Fibroblast of peridontal ligament (primary cell): Measurements from ENCODE around the gene INPP5A.

Source experiments
- DNase-seq: peaks from one replicate; pipeline ENCODE4 v3.0.0-alpha.2; 2010; ENCODE audit errors: extremely low read depth

Gene INPP5A

DNA sequence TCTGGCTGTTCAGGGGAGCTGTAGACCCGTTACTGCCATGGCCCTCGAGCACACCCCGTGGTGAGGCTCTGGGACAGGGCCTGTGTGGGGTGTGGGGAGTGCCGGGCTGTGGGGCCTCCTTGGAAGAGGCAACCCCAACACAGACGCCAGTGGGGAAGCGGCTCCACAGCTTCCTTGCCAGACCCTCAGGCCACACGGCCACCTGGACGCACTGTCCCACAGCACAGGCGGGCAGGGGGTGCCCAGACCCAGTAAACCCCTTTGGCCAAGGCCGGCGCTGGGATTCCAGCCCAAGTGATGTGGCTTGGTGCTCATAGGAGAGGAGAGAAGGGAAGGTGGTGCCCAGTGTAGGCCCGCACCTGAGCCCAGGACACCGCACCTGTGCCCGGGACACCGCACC is 261.3 kb downstream of the INPP5A start:
- no peak for DNase-seq

DNA sequence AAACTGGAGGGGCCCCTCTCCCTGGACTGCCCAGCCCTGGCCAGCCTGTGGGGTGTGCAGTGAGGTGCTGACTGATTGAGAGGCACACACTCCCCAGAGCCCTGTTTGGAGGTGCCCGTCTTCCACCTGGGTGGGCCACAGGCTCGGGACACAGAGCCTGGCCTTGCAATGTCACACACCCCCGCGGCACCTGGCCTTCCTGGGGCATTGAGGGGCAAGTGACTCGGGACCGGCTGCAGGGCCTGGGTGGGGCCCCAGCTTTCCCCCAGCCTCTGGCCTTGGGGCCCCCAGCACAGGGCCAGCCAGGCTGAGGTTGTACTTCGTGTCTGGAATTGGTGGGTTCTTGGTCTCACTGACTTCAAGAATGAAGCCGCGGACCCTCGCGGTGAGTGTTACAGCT is 262.3 kb downstream of the INPP5A start:
- DNase-seq: no peak

DNA sequence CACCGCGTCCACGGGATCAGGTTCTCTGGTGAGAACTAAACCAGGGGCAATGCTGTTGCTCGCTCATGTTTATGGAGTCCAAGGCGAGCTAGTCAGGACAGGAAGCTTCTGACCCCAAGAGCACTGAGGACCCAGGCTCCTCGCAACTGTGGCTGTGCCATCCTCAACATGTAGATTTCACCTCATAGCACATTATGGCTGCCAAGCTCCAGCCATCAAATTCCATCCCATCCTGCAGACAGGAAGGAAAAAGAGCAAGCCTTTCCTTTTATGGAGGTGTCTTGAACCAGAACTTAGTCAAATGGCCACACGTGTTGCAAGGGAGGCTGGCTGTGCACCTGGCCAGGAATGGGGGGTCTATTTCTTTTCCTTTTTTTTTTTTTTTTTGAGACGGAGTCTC is 264.5 kb downstream of the INPP5A start:
- no peak for DNase-seq

DNA sequence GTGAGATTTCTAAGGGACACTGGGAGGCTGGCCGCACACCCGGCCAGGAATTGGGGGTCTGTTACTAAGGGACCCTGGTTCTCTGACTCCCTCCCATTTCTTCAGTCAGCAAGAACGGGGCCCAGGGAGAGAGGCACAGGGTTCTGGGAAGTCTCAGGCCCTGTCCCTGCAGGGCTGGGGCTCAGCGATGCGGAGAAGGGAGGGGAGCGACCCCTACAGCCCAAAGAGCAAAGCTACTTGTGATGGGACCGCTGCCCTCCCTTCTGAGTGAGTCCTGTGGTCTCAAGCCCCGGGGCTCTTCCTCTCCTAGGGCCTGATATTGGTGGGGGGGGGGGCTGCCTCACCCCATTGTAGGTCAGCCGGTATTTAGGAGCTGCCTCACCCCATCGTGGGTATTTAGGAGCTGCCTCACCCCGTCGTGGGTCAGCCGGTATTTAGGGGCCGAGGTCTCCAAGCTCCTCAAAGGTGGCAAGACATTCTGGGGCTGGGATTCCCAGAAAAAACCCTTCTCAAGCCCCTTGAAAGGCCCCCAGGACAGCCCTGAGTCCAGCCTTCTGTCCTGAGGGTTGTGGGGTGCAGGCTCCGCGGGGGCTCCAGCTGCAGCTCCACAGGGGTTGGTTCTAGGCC is 265.2 kb downstream of the INPP5A start:
- DNase-seq: no peak

DNA sequence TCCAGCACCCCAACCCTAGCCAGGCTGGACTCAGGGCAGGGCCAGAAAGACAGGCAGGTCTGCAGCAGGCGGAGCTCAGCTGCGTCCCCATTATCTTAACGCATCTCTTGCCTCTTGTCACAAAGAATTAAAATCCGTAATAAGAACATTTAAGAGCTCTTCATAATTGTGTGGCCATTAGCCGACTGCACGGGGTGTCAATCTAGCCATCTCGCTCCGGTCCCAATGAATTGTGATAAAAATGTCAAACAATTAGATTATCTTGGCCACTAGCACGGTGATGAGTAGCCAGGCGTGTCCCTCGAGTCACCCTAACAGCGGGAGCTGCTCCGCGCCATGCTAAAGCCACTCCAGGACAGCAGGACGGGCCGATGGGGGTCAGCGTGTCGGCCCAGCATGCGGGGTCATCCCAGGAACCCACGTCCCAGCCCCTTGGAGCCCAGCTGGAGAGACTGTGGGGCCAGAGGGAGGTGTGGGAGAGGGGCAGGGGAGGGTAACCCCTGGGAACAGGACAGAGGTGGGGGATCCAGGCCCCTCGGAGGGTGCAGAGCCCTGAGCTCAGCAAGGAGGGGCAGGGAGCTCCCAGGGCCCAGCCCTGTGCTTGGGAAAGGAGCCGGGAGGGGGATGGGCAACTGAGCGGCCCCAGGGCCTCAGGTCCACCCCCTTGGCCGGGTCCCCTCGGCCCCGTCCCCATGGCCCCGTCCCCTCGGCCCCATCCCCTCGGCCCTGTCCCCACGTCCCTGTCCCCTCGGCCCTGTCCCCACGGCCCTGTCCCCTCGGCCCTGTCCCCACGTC is 266.0 kb downstream of the INPP5A start:
- no peak for DNase-seq

DNA sequence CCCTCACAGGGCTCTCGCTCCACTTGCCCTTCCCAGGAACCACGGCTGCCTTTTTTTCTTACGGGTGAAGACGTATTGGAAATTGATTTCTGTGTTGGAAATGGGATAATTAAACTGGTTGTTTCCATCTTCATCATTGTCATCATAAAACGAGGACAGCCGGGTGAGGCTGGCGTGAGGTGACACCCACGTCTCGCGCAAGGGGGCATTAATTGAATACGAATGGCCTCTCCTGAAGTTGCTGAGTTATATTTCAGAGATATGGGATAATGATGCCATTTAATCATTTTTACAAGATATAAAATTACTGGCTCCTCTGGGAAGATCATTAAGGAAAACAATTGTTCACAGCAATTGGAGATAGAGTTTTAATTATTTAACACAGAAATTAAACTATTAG is 266.7 kb downstream of the INPP5A start:
- no peak for DNase-seq

DNA sequence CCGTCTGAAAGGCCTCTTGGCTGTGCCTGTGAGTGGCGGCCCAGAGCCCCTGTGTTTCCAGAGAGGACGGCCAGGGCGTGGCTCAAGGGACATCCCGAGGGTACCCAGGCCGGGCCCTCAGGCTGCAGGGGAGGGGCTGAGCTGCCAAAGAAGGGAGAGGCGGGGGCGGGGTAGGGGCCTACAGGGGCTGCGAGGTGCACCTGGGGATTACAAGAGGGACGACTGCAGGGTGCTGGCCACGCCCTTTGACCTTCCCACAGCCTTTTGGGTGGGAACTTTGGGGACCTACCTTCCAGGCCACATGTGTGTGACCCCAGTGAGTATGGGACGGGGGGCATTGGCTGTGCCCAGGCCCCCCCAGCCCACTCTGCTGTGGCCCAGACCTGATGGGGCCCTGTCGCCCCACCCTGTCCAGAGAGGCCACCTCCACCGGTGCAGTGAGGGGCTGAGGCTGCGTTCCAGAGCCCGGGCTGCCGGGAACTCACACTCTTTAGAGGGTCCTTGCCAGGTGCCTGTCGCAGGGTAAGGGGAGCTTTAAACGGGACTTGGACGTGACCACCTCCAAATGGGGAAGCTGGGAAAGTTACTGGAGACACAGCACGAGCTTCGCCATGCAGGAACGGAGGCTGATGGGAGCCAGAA is 267.3 kb downstream of the INPP5A start:
- no peak for DNase-seq

DNA sequence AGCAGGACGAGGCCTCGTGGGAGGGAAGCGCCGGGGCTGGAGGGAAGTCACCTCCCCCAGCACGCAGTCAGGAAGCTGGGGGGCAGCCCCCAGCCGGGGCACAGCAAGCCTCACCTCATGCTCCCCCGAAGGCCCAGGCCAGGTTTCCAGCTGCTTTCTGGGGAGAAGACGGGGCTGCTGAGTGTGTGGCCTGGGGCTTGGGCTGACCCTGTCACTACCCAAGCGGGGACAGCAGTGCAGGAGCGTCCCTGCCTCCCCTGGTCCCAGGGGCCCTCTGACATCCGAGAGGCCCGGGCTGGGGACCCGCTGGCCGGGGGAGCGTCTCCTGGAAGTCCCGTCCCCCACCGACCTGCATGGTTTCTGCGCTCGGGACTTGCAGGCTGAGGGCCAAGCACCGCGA is 268.0 kb downstream of the INPP5A start:
- no peak for DNase-seq

DNA sequence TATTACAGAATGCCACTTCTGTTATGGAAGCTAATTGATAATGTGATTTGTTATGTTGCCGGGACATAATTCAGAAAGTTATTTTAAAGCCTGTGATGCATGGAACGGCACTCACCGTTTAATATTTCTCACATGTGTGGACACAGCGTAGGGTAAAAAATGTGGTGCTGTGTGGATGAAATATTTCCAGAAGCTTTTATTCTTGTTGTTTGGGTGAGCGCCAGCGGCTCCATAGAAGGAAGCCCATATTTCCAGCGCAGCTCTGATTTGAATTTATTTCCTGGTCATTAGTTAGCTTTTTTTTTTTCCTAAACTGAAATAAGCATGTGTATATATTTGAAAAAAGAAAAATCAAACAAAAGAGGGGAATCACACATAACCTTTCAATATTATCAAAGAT is 268.5 kb downstream of the INPP5A start:
- DNase-seq: no peak

DNA sequence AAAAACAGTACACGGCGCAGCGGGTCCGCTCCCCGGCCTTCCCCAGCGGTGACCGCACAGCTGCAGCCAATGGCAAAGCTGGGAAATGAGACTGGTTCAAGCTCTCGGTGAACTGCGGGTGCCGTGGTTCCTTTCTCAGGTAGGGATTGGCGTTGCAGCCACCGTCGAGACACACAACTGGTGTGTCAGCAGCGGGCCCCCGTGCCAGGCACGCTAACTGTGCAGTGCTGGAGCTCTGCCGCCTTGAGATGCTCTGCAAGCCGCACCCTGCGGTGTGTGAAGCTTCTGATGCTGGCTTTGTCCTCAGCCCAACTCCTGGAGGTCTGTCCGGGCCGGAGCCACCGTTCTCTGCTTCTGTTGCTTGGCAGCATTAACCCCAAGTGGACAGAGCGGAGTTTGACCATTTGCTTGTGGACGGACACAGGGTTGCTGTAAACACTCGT is 269.0 kb downstream of the INPP5A start:
- no peak for DNase-seq

DNA sequence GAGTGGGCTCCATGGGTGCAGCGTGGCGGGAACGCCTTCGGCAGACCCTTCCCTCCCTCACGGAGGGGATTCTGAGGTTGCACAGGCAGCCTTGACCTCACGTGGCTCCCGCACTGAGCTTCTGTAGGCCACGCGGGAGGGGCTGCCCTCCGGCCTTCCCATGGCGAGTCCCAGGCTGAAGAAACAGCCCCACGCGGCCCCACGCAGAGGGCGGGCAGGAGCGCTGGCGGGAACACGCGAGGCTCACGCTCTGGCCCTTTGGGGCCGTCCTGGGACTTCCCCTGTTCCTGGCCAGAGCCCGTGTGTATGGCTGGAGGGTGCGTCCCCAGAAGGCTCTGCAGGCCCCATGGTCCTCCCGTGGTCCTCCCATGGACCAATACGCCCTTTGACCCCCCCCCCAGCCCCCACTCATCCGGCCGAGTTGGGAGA is 270.0 kb downstream of the INPP5A start:
- no peak for DNase-seq

DNA sequence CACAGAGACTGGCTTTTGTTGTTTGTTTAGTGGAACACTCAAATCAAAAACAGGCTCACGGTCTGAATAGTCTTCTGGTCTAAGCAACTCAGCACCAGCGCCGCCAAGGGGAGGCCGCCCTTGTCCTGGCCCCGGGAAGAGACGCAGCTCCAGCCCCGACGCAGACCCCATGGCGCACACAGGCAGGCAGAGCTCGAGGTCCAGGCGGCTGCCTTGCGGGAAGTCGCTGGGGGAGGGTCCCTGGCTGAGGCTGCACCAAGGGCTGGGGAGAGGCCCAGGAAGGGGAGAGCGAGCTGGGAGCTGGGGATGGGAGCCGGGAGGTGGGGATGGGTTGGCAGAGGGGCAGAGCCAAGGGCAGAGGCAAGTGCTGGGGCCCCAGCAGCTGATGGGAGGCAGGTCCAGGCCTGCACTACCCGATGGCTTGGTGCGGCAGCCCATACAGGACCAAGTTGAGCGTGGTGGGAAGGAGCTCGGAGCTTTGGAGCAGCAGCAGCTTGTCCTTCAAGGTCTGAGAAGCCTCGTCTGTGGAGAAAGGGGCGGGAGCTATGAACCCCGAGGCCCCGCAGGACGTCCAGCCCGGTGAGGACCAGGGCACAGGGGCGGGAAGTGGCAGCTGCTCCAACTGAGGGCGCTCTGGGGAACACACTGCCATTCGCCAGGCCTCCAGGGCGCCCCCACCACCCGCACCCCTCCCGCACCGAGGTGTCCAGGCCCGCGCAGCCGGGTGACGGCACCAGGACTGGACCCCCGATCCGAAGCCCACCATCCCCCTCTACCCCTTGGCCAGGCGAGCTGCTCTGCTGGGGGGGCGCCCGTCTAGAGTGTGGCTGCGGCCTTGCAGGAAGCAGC is 271.0 kb downstream of the INPP5A start:
- DNase-seq: no peak

DNA sequence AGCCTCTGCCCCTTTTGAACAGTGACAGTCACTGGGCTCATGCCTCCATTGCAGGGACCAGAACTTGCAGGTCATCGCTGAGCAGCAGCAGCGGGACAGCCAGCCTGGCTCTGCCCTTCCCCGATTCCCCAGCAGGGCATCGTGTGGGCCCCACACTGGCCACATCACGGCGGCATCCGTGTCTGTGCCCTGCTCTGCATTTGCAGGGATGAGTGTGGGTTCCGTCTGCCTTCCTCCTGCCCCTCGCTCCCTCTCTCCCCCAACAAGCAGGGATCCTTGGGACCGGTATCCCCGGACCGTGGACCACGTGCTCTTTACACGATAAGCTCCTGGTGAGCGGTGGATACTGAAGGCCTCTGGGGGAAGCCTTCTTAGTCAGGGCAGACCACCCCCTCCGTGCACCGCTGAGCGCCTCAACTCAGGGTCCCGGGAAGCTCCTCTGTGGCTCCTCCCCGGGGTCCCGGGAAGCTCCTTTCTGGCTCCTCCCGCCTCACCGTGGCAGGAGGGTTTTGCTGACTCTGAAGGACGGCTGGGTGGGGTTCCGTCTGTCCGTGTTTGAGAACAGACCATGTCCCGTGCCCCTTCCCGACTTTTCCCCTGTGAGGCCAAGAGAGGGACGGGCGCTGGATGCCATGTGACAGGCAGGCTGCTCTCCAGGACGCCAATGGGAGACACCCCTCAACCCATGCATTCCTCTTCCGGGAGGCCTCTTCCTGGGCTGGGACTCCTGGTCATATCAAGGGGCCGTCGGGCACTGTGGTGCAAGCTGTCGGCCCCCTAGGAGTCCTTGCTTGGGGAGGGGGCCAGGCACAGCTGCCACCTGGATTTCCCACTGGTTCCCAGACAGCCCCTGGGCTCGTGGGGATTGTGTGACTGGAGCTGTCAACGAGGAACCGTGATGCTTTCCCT is 271.9 kb downstream of the INPP5A start:
- DNase-seq: no peak

DNA sequence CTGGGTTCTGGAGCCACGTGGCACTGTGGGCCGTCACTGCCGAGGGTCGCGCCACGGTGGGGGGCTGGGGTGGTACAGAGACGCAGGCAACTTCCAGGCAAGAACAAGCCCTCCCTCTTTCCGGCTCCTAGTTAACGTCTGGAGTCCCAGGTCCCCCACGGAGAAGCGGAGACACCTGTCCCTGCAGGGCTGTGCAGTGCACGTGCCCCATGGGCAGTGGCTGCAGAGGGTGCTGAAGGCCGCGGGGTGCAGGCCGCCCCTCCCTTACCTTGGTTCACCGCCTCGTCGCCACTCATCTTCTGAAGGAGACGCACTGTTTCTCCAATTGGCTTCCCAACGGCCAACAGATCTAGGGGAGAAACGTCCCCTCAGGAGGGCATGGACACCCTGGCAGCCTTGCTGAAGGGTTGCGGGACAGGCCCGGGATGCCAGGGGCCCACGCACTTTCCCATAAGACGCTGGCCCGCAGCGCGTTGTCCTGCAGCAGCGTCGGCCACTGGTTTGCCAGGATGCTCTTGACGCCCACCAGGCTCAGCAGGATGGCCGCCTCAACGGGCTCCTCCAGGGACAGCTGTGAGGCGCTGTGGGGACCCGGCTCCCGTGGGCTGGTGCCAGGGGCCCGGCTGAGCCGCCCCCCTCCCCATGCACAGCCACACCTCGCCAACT is 272.7 kb downstream of the INPP5A start:
- no peak for DNase-seq

DNA sequence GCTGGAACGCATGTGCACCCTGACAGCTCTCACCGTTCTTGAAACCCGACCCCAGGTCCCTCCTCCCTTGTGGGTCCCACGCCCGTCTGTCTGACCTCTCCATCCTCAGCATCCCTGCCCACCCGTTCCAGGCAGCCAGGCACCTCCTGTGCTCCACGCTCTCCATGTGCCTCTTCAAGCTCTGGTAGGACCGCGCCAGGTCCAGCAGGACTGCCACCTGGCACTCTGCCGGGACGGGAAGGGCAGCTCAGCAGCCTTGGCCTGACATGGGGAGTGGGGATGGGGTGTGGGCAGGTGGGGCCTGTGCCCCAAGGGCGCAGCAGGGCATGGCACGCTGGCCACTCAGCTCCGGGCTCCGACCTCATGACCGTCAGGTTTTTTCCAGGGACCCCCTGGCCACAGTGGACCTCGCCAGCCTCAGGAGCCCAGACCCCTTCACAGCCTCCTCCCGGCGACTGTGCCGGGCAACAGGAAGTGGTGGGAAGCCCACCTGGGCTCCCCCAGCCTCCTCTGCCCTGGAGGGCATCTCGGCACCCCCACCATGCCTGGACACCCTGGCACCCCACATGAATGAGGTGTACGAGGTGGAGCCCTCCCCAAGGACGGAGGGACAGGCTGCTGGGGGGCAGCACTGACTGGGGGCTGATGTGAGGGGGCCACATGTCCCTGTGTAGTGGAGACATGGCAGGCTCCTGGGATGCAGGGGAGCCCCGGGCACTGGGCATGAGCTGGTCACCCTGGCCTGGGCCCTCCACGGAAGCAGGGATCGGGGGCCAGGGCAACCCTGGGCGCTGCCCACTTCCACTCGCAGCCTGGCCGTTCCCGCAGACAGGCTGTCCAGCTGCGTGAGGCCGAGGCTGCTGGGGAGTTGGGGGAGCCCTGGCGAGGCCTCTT is 273.5 kb downstream of the INPP5A start:
- no peak for DNase-seq

DNA sequence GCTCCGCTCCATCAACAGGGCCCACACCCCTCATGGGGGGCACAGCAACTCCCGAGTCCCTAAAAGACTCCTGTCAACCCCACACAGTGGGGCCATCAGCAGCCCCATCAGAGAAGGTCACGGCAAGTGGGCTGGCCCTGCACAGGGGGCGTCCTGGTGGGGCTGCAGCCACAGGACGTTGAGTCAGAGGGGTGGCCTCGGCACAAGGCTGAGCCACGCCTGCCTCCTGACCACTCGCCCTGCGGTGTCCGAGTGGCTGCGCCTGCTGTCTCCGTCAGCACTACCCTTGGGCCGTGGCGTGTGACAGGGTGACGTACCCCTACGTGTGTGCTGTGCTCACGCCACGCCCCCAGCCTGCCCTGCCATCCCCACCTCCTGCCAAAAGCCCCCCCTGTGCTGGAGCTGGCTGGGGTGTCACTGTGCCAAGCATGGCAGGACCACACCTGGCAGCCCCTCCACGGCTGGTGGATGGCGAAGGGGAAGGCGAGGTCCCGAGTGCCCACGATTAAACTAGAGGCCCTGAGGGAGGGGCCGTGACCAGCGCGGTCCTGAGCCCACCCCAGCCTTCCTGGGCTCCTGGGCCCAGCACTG is 274.4 kb downstream of the INPP5A start:
- DNase-seq: no peak

DNA sequence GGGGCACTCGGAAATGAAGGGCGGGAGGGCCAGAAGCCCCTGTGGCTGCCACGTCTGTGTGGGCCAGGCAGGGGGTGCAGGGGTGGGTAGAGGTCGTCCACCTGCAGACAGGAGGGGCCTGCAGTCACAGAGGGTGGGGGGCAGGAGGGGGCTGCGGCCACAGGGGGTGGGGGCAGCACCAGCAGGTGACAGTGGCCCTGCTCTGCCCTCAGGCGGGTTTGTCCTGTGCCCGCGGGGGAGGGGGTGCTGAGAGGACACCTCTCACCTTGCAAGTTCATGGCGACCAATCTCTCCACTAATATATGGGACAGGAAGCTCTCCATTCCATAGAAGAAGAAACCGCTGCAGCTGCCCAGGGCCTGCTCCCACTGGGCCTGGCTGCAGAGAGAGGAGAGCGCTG is 274.9 kb downstream of the INPP5A start:
- no peak for DNase-seq

DNA sequence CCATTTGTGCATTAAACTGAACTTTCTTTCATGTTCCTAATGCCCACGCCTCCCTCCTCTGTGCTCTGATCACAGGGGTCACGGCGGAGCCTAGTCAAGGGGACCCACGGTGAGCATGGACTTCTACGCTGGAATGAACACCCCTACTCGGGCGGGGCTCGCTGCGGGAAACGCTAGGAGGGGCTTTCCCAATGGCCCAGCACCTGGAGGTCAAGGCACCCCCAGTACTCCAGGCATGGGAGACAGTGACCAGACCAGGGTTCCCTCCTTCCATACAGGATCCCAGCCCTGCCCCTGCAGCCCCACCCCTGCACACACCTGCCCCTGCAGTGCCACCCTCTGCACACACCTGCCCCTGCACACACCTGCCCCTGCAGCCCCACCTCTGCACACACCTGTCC is 275.4 kb downstream of the INPP5A start:
- no peak for DNase-seq
